Stimulated activated CD4-positive, alpha-beta T cell treated with anti-CD3 and anti-CD28 coated beads, Interleukin-2, amount 100 ng/mL, for 24 hours (primary cell): ENCODE data around the gene ITFG2.
"Not testable (repeated sequence)": the region's sequence is repeated elsewhere in the genome, so short reads cannot be mapped to it uniquely, and the experiment has no call there.

ENCODE experiments used
- DNase-seq, 2 donors: peaks; one replicate each; pipeline ENCODE4 v3.0.0-alpha.2; 2020

The ITFG2 gene

GRCh38 chr12:2812290-2813213 lies at the start of gene ITFG2:
TSS of gene ITFG2 (plus strand) at chr12:2812668. CDS start at chr12:2812761, 93 bp downstream.
- peak; percentile 96 to 97 for DNase-seq

GRCh38 chr12:2764398-2764797 lies 48.1 kb upstream of the ITFG2 start:
- no peak for DNase-seq

GRCh38 chr12:2765052-2765451 lies 47.4 kb upstream of the ITFG2 start:
- no peak for DNase-seq

- no peak for DNase-seq
Observed at GRCh38 chr12:2765608-2766007, 46.9 kb upstream of the ITFG2 start.

DNA sequence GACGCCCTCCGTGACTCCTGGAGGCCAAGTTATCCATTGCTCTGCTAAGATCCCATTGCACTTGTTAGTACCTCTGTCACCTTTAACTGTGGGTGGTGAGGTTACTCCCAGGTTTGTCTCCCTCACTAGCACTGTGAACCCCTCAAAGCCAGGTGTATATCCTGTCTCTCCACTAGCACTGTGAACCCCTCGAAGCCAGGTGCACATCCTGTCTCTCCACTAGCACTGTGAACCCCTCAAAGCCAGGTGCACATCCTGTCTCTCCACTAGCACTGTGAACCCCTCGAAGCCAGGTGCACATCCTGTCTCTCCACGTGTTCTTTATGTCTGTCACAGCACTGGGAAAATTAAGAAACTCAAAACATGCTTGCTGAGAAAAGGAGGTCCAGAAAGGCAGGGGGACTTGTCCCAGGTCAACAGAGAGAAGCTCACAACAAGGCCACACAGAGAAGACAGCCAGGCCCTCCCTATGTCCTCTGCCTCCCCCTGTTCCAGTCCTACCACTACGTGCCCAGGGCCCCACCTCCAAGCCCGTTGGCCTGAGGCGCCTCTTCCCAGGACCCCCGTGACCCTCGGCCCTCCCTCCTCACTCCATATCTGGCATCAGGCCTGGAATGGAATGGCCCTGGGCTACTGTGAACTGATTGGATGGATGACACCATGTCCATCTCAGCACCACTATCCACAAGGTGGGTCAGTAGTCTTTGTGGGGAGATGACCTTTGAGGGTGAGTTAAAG lies 44.1 kb upstream of the ITFG2 start:
- no peak for DNase-seq

DNA sequence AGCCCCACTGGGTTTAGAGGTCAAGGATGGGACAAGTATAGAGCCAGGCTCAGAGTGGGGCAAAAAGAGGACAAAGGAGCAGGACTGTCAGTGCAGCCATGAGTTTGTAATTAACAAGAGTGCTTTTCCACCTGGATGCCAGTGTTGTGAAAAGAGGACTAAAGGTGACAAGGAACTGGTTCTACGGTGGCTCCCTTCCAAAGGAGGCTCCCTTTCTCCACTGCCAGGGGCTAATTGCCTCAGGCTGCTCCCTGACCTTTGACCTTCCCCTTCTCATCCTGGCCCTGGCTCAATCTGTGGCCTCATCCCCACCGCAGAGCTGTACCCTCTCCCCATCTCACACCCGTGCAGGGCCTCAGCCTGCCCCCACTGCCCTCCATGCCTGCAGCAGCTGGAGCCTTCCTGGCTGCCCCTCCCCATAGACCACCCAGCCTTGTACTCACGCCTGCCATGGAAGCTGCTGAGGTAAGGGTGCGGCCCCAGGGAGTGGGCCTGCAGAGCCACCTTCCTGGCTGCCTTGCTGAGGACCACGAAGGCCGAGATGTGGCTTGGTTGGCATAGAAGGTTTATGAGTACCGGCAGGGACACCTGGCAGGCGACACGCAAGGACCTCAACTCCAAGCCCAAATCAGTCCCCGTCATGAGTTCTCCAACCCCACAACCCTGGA lies 42.5 kb upstream of the ITFG2 start:
- DNase-seq = no peak

- DNase-seq = not testable (repeated sequence)
Observed at GRCh38 chr12:2770544-2770943, 41.9 kb upstream of the ITFG2 start.

GRCh38 chr12:2772370-2772769 lies 40.1 kb upstream of the ITFG2 start:
- no peak for DNase-seq

DNA sequence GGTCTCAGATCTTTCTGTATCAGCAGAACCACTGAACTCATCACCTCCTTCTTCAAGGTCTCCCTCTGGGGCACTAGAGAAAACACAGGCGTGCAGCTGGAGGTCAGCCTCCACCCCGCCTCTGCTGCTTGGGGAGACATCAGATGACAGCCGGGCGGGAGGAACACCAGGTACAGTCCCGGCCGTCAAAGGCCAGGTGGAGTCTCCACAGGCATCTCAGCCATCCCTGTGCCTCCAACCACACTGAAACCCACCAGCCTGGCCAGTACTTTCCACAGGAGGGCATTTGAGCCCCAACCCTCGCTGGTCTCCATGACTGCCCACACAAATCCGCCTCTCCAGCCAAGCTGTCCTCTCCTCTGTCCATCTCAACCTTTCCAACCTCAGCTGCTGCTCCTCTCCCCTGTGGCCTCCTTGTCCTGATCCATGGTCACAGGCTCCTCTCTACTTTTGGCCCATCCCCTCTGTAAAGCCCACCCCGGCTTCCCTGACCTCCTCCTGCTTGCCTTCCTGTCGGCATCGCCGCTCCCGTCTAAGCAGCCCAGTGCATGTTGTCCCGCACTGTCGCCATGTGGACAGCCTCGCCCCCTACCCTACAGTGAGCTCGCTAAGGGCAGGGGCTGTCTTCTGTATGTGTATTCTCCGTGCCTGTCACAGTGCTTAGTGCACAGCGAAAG lies 39.1 kb upstream of the ITFG2 start:
- no peak for DNase-seq

DNA sequence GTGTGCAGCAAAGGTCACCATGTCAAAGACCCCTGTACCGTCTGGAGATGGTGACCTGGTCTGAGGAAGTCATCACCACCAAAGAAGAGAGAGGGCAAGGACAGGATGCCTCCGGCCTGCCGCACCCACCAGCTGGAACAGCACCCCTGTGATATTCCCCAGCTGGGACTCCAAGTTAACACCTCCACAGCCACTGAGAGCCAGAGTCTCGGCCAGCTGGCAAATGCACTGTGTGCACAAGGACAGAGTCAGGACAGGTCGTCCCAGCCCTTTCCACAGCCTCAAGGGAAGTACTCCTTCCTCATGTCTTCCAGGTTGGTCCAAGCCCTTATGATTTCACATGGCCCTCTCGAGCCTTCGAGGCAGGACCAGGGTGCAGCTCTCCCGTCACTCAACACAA lies 37.0 kb upstream of the ITFG2 start:
- DNase-seq = no peak

GRCh38 chr12:2776129-2776806 lies 36.2 kb upstream of the ITFG2 start:
- DNase-seq = no peak

- no peak for DNase-seq
Observed at GRCh38 chr12:2779281-2779680, 33.2 kb upstream of the ITFG2 start.

DNA sequence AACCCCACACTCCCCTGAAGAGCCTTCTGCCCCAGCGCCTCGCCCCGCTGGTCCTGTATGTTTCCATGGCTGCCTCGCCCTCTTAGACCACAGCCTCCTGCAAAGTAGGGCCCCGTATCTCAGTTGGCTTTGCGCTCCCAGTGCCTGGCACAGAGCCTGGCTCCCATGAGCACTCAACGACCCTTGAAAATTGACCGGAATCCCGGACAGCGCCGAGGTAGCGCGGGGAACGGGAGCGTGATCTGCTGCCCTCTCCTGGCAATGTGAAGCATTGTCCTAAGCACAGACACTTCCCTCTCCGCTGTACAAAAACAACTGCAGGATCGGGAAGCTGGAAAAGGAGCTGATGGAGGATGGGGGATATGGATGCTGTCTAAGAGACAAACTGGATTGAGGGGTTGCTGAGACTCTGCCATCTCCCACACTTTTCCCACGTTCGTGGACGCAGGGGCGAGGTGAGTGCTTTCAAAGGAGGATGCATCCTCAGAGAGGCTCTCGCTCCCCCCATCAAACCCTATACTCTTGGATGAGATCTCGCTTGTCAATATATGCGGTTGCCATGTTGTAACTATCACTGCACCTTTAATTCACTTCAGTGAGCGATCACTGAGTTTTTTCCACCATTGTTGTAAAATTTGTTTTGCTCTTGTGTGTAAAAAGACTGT lies 28.4 kb upstream of the ITFG2 start:
- peak; percentile 58 to 62 for DNase-seq

DNA sequence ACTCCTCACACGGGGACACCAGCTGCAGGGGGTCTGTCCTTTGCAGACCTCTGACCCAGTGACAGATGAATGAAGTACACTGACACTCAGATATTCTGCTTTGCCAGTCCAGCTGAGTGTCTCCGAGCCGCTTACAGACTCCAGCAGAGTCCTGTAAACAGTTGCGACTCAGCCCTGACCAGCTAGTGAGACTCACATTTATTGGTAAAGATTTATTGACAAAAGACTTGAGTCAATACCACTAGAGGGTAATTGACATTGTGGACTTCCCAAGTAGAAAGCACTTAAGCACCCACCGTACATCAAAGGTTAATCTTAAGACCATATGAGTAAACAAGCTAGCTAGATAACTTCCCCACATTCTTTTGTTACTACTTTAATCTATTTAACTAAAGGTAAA lies 27.5 kb upstream of the ITFG2 start:
- DNase-seq = no peak

- no peak for DNase-seq
Observed at GRCh38 chr12:2791089-2791488, 21.4 kb upstream of the ITFG2 start.

- DNase-seq = no peak
Observed at GRCh38 chr12:2792671-2793500, 19.6 kb upstream of the ITFG2 start.

DNA sequence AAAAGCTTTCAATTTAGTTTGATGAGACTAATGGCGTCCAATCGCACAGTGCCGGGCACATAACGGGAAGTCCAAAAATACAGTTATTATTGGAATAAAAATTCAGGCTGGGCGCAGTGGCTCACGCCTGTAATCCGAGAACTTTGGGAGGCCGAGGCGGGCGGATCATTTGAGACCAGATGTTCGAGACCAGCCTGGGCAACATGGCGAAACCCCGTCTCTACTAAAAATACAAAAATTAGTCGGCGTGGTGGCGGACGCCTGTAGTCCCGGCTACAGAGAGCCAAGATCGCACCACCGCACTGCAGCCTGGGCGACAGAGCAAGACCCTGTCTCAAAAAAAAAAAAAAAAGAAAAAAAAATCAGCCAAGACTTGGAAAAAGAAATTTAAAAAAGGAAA lies 18.9 kb upstream of the ITFG2 start:
- DNase-seq = no peak

DNA sequence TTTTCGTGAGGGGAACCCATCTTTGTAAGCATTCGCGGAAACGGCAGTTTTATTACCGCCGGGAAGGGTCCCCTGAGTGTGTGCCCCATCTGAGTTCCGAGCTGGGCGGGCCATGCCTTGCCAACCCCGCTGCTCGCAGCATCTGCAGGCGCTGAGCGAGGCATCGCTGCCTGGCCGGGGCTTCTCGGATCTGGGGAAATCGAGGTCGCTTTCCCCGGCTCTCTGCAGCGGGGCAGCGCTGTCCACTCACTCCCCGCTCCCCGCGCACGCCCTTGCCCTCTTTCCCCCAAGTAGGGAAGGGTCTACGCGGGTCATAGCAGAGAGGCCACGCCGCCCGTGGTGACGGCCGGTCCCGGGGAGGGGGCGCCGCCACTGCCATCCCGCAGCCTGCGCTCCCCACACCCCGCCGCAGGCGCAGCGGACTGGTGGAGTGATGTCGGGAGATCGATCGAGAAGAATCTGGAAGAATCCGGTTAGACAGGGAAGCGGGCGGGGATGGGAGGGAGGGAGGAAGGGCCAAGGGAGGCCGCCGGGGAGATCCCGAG lies 18.2 kb upstream of the ITFG2 start:
- DNase-seq = peak in 1 of 2 donors; percentile 27

GRCh38 chr12:2794736-2795289 lies 17.7 kb upstream of the ITFG2 start, which contains the start of gene FKBP4:
TSS of gene FKBP4 (plus strand) at chr12:2794970. CDS start at chr12:2795140, 170 bp downstream.
- peak; percentile 92 for DNase-seq
